Activated naive CD4-positive, alpha-beta T cell treated with anti-CD3 and anti-CD28 coated beads, Interleukin-2, amount 50 U/mL, for 16 hours (primary cell): ENCODE data around the gene UBAP1.
"Not testable (repeated sequence)": the region's sequence is repeated elsewhere in the genome, so short reads cannot be mapped to it uniquely, and the experiment has no call there.

ENCODE experiments used
- DNase-seq: peaks from one replicate; pipeline ENCODE4 v3.0.0-alpha.2; 2020

UBAP1 gene

DNA sequence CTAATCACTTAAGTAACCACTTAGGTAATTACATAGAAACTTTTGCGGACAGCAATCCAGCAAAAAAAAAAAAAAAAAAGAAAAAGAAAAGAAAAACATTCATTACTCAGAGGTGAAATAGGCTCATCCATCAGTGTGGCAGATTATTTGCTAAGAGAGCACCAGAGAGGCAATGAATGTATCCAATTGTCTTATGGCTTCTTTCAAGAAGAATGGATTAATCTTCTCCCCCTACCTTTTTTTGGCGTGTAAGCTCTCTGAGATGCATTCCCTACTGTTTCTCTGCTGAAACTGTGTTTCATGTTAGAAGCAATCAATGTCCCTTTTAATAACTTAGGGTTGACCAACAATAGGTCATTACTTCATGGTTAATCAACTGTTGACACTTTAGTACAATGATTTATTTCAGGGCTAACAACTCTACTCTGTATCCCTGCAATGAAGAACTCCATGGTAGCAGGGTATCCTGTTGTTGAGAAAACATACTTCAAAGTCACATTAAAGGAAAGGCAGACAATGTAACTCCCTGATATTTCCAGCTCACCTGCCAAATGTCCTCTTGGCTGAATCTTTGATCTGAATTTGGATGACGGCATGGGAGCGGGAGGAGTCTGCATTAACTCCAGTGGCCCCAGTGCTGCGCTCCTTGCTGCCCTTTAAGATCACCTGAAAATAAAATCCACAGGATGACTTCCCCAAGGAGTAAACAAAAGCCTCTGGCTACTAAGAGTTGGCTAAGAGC, 92.6 kb downstream of the UBAP1 start:
- DNase-seq: no peak

DNA sequence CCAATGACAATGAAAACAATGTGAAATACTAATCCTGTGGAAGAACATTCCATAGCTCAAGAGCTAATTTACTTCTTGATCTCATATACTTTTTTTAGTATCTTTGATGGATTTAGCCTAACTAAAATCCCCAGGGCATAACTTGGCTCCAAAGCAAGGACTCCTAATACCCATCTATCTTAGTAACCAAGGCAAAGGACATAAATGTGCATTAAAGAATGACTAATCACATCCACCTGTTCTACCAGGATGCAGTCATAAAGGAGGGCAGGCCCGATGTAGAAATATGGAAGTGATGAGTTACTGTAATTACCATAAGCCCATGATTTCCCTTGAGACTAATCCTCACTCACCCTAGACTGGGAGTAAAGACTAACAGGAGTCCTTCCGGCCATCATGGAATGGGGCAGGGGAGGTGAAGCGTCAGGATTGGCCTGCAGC, 93.3 kb downstream of the UBAP1 start:
- DNase-seq: no peak

DNA sequence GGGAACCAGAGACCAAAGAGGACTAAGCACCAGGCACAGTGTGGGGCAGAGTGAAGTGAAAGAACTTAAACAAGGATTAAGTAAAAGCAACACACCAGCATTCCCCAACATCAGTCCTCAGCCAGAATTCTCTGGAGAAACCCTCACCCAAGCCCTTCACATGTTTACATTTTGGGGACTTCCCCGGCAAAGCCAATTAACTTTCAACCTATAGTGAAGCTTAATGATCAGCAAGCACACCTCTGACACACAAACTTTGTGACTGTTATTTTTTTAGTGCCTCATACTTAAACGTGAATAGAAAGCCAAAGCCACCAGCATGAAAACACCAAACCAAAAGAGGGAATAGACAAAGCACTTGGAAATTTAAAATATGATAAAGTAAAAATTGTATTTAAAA, 94.7 kb downstream of the UBAP1 start:
- DNase-seq: not testable (repeated sequence)

DNA sequence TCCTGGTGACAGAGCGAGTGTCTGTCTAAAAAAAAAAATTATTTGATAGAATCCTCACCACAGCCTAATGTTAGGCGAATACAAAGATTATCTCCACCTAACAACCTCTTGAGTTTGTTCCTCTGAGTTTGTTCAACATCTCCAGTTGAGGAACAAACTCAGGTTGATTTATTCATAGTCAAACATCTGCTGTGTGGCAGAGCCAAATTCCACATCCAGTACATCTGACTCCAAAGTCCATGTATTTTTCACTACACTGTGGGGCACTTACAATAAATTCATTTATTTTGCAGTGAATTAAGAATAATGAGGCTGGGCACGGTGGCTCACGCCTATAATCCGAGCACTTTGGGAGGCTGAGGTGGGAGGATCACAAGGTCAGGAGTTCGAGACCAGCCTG, 97.0 kb downstream of the UBAP1 start:
- no peak for DNase-seq

DNA sequence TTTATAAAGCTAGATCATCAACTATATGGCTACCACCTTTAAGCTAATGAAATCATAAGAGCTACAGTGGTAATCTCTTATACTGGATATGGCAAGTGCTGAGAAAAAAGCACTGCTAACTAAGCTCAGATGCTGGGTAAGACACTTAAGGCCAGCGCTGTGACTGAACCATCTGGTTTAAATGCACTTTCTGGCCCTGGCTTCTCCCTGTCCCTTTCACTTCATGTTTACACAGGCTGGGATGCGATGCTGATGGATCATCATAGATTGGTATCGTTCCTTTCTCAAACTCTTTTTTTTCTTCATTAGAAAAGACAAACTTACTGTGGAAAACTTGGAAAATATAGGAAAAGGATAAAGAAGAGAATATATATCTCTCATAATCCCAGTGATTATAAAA, 97.9 kb downstream of the UBAP1 start:
- DNase-seq: no peak

DNA sequence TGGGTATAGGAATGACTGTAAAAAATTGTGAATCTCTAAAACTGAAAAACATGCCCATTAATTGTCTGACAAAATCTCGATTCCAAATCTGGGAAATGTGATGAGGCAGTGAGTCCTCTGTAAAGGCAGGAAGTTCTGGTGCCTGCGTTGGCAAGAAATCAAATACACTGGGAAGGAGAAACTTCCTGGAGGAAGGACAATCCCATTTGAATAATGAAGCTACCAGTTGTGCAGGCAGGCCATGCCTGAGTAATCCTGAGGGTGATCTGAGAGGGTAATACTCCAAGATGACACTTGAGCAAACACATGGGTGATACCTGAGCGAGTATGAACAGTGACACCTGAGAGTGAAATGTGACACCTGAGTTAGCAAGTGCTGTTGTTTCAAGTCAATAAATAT, 100.6 kb downstream of the UBAP1 start:
- no peak for DNase-seq

DNA sequence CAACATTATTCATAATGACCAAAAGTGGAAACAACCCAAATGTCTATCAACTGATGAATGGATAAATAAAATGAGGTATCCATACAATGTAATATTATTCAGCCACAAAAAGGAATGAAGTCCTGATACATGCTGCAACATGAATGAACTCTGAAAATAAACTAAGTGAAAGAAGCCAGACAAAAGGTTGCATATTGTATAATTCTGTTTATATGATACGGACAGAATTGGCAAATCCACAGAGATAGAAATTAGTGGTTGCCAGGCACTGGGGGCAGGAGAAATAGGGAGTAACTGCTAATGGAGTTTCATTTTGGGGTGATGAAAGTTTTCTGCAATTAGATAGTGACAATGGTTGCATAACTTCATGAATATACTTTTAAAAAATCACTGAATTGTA, 103.3 kb downstream of the UBAP1 start:
- no peak for DNase-seq

DNA sequence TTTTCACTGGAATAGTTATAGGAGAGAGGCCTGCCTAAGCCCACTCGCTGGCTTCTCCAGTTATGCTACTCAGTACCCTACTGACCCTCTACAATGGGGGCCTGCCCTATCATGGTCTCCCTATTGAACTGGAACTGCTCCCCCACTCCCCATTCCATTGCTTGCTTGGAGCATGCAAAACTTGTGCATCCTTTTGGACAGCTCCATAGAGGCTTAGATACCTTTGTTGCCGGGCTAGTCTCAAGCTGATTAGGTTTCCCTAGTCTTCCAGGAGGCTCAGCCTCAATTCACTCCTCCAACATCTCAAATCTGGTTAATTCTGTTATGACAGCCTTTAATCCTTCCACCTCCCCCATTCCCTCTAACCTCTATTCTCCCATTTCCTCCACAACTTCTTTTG, 110.3 kb downstream of the UBAP1 start:
- no peak for DNase-seq

DNA sequence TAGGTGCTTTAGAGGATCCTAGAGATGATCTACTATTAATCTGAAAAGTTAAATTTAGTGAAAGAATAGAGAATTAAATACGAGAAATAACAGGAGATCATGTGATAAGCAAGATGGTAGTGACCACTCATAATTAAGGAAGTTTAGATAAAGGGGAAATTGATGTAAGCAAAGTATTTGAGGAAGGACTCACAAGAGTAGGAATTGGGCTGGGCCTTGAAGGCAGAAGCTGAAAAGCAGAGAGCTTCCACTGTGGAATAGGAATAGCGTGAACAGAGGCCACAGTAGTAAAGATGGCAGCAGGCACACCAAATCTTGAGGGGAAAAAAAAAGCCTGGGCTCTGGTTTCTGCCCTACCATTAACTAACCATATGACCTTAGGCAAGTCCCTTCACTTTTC, 112.2 kb downstream of the UBAP1 start:
- DNase-seq: no peak

DNA sequence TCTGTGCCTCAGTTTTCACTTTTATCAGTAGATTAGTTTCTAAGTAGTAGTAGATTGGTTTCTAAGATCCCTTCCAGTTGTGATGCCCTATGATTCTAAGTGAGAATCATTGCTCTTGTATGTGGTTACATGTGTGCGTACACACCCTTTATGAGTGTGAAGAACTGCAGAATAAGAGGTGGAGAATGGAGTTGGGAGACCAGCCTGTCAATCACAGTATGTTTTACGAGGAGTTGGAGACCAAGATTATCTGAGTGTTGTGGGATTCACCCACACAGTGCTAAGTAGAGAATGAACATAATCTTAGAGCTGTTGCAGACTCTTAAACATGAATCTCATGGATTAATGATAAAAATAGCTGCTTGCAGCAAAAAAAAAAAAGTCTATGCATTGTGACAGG, 112.6 kb downstream of the UBAP1 start:
- DNase-seq: no peak

DNA sequence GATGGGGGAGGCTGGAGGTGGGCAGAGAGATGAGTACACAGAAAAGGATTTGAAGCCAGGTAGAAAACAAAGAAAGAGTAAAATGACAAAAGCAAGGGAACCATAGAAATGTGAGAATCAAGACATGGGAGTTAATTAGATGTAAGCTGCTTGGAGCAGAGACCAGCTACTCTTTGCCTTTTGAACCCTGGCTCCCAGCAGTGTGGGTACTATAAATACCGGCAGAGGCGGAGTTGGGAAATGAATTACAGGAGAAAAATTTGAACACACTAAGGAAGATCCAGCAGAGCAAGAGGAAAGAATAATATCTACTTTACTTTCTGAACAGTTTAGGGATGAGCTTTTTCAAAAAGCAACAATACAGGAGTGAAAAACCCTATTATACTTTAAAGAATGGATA, 113.7 kb downstream of the UBAP1 start:
- DNase-seq: no peak

DNA sequence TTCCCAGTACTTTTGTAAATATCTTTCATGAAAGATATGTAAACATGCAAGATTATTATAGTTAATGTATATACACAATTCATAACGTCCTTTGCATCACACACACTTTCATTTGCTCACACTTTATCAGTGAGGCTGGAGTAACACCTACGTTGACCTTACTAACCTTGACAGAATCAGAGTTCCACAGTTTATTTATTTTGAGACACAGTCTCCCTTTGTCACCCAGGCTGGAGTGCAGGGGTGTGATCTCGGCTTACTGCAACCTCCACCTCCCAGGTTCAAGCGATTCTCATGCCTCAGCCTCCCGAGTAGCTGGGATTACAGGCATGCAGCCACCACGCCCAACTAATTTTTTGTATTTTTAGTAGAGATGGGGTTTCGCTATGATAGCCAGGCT, 122.2 kb downstream of the UBAP1 start:
- not testable (repeated sequence) for DNase-seq
